ENCODE data around the gene GNAQ.

The GNAQ gene

DNA sequence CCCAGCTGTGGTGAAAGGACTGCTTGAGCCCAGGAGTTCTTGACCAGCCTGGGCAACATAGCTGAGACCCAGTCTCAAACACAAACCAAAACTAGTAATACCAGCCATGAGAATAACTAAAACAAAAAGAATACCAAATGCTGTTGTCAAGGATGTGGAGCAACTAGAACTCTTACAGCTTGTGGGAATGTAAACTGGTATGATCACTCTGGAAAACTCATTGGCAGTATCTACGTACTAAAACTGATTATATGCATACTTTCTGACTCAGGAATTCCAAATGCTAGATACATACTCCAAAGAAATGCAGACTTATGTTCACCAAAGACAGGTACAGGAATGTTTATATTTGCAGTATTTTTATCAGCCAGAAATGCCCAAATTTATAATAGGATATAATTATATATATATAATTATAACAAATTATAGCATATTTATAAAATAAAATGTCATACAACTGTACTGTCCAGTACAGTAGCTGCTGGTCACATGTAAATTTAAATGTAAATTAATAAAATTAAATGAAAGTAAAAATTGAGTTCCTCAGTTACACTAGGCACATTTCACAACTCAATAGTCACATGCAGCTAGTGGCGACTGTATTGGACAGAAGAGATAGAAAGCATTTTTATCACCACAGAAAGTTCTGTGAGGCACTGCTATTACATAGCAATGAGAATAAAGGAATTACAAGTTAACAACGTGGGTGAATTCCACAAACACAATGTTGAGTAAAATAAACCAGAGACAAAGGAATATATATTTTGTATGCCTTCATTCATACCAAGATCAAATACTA, 118.5 kb downstream of the GNAQ start:
- TF ChIP-seq GATA3 (IDR thresholded peaks at IDR 0.05; ENCODE audit: low read depth, low read length) (no peak), GATA2 (IDR thresholded peaks at IDR 0.05; ENCODE audit: low read depth, low read length) (no peak)

- no peak for TF ChIP-seq GATA2 (IDR thresholded peaks at IDR 0.05; ENCODE audit: low read depth, low read length)
- no peak for TF ChIP-seq GATA3 (IDR thresholded peaks at IDR 0.05; ENCODE audit: low read depth, low read length)
Measured at GRCh38 chr9:77911928-77912327, 119.7 kb downstream of the GNAQ start.

DNA sequence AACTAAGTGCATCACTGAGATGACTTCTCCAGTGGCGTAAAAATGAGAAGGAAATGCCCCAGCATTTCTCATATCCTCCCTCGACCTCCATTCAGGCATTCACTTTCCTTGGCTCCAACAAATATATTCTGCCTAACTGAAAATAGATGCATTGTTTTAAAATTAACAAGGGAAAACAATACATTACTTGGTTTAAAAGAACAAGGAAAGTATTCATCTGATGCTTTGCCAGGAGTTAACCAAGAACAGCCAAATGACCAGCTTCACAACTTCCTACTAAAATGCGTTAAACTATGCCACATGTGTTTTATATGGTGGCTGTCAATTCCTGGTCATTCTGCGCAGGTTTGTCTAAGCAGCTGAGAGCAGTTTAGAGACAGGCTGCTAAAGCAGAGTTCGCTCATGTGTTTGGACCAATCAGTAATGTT, 121.4 kb downstream of the GNAQ start:
- TF ChIP-seq GATA3 (IDR thresholded peaks at IDR 0.05; ENCODE audit: low read depth, low read length) (no peak), GATA2 (IDR thresholded peaks at IDR 0.05; ENCODE audit: low read depth, low read length) (no peak)

GRCh38 chr9:77909306-77909705, 122.3 kb downstream of the GNAQ start:
- TF ChIP-seq GATA2 (IDR thresholded peaks at IDR 0.05; ENCODE audit: low read depth, low read length) (no peak), GATA3 (IDR thresholded peaks at IDR 0.05; ENCODE audit: low read depth, low read length) (no peak)

DNA sequence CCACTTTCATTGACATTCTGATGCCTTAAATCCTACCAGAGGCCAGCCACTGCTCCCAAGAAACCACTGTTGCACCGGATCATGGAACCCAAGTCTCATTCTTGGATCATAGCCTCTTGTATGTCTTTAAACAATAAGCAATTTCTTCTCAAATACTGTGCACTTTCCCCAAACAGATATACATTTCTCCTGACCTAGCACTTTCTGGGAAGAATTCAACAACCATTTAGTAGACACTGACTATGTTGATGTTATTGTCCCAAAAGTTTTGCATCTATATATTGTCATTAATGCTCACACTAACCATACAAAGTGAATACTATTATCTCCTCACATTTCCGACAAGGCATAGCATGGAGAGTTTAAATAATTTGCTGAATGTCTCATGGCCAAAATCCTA, 123.3 kb downstream of the GNAQ start:
- TF ChIP-seq GATA3 (IDR thresholded peaks at IDR 0.05; ENCODE audit: low read depth, low read length) = no peak
- no peak for TF ChIP-seq GATA2 (IDR thresholded peaks at IDR 0.05; ENCODE audit: low read depth, low read length)

DNA sequence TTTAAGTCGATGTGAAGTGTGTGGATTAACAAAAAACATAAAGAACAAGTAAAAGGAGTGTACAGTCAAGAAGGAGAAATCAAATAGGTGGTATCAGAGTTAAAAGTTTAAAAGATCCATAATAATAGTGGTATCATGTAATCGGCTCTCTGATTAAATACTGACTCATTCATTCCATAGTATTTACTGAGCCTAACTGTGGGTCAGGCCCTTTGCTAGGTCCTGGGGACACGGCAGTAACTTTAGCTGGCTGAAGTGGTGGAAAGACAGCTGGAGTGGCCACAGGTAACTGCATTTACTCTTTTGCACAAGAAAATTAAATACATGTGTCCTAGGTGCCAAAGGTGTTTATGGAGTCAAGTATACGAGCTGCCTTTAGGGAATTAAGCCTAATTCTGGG, 124.0 kb downstream of the GNAQ start:
- TF ChIP-seq GATA2 (IDR thresholded peaks at IDR 0.05; ENCODE audit: low read depth, low read length) (no peak), GATA3 (IDR thresholded peaks at IDR 0.05; ENCODE audit: low read depth, low read length) (no peak)

DNA sequence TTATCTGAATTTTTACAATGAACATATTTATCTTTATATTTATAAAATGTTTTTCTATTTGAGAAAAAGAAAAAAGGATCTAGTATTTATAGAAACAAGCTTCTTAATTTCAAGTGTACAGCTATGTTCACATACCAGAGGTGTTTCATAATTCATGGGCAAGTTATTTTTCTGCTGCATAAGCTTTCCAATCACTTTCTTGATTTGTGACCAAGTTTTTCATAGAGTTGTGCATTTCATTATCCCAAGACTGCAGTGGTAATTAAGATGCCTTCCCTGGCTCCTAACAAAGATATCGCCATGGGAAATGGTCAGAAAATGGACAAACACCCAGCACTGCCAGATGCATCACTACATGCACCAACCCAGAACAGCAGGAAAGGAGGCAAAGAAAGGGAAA, 124.6 kb downstream of the GNAQ start:
- no peak for TF ChIP-seq GATA3 (IDR thresholded peaks at IDR 0.05; ENCODE audit: low read depth, low read length)
- TF ChIP-seq GATA2 (IDR thresholded peaks at IDR 0.05; ENCODE audit: low read depth, low read length) = no peak

GRCh38 chr9:77903666-77904285, 127.8 kb downstream of the GNAQ start:
- TF ChIP-seq GATA3 (IDR thresholded peaks at IDR 0.05; ENCODE audit: low read depth, low read length) (no peak), GATA2 (IDR thresholded peaks at IDR 0.05; ENCODE audit: low read depth, low read length) (peak; percentile 63)

DNA sequence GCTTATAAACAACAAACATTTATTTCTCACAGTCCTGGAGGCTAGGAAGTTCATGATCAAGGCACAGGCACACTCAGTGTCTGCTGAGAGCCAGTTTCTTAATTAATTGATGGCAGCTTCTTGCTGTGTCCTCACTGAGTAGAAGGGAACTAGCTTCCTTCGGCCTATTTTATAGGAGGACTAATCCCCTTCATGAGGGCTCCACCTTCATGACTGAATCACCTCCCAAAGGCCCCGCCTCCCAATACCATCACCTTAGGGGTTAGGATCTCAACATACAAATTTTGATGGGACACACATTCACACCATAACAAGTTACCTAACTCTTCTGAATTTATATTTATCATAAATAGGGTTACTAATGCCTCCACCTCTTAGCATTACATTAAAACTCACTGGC, 129.8 kb downstream of the GNAQ start:
- TF ChIP-seq GATA3 (IDR thresholded peaks at IDR 0.05; ENCODE audit: low read depth, low read length) (no peak), GATA2 (IDR thresholded peaks at IDR 0.05; ENCODE audit: low read depth, low read length) (no peak)

DNA sequence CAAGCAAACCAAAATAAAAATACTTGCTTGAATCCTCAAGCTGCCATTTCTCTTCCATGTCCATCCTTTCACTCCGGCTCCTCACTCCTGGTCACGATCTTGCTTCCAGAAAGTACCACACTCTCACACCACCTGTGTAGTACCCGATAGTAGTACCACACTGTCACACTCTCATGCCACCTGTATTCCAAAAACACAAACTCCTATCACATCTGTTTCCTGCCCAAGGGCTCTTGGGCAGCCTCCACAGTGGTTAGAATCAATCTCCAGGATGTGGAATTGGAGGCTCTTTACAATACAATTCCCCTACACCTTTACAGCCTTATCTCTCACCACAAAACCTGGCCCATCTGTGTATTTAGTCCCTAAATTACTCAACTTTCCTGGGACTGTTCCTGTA, 130.6 kb downstream of the GNAQ start:
- TF ChIP-seq GATA2 (IDR thresholded peaks at IDR 0.05; ENCODE audit: low read depth, low read length) (no peak), GATA3 (IDR thresholded peaks at IDR 0.05; ENCODE audit: low read depth, low read length) (no peak)

- TF ChIP-seq GATA2 (IDR thresholded peaks at IDR 0.05; ENCODE audit: low read depth, low read length) (no peak), GATA3 (IDR thresholded peaks at IDR 0.05; ENCODE audit: low read depth, low read length) (no peak)
Measured at GRCh38 chr9:77899679-77900354, 131.8 kb downstream of the GNAQ start.

DNA sequence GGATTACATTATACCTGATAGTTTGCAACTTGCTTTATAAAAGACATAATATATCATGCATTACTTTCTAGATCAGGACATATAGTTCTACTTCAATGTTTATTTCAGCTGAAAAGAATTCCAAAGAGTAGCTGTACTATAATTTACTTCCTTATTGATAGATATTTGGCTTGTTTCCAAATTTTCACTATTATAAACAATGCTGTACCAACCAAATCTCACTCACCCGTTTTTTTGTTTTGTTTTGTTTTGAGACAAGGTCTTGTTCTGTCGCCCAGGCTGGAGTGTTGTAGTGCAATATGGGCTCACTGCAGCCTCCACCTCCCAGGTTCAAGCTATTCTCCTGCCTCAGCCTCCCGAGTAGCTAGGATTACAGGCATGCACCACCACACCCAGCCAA, 132.7 kb downstream of the GNAQ start:
- no peak for TF ChIP-seq GATA2 (IDR thresholded peaks at IDR 0.05; ENCODE audit: low read depth, low read length)
- no peak for TF ChIP-seq GATA3 (IDR thresholded peaks at IDR 0.05; ENCODE audit: low read depth, low read length)

GRCh38 chr9:77896938-77897667, 134.5 kb downstream of the GNAQ start:
- TF ChIP-seq GATA3 (IDR thresholded peaks at IDR 0.05; ENCODE audit: low read depth, low read length) (0 out of 2 replicates have a peak, but pooled peaks have one; percentile 29), GATA2 (IDR thresholded peaks at IDR 0.05; ENCODE audit: low read depth, low read length) (peak; percentile 66)

Measured in SH-SY5Y (cell line).